GM18519 (cell line): Measurements from ENCODE around the gene ACSM3.
"Not testable (repeated sequence)": the region's sequence is repeated elsewhere in the genome, so short reads cannot be mapped to it uniquely, and the experiment has no call there.

Source experiments
- ATAC-seq: cut with Tn5 transposase; IDR thresholded peaks from one replicate; pipeline ENCODE4 v1.9.1; 2021; ENCODE audit warnings: mild to moderate bottlenecking, moderate library complexity; ENCODE audit not compliant: unreplicated experiment, low FRiP score

The ACSM3 gene

GRCh38 chr16:20755238-20755637, 8.6 kb upstream of the ACSM3 start:
- ATAC-seq = no peak

- ATAC-seq = not testable (repeated sequence)
Measured at GRCh38 chr16:20755799-20756198, 8.0 kb upstream of the ACSM3 start.

DNA sequence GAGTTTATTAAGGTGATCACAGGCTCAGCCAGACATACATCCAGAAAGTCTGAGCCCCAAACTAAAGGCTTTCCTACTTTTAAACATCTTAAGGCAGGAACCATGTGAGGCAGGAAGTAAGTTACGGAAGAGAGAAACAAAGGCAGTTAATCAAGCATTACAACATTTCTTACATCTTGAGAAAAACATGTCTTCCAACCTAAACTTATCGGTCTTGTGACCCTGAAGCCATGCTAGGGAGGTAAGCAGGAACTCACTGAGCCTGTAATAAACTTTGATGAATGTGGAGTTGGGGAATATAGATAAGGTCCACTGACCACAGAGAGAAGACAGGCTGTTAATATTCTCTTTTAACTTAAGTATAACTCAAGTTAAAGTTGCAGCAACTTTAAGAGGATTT, 3.5 kb upstream of the ACSM3 start:
- ATAC-seq = no peak

GRCh38 chr16:20761175-20761574, 2.6 kb upstream of the ACSM3 start:
- no peak for ATAC-seq

- no peak for ATAC-seq
Measured at GRCh38 chr16:20762404-20763123, 1.2 kb upstream of the ACSM3 start.

GRCh38 chr16:20764448-20764847, 634 bp downstream of the ACSM3 start:
- ATAC-seq = not testable (repeated sequence)

DNA sequence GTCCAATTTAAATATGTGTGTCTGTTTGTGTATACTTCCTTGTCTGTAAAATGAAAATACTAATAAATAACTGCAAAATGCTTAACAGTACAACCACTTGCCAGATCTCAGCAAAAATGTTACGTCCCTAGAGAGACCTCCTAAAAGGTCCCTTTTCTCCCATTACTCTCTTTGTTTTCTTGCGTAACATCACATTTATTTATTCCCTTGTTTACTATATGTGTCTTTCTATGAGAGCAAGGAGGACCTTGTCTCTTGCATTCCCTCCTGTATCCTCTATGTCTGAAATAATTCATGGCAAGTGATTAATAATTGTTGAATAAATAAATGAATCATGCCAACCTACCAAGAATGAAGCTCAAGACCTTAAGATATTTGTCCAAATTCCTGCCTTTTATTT, 1.9 kb downstream of the ACSM3 start:
- ATAC-seq = no peak

DNA sequence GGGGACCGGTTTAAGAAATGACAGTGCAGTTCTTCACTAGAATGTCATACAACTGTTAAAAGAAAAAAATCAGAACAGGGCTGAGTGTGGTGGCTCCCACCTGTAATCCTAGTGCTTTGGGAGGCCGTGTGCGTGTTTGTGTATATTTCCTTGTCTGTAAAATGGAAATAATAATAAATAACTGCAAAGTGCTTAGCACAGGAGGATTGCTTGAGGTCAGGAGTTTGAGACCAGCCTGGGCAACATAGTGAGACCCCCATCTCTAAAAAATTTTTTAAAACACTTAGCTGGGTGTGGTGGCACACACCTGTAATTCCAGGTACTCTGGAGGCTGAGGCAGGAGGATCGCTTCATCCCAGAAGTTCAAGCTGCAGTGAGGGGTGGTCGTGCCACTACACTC, 2.5 kb downstream of the ACSM3 start:
- ATAC-seq = no peak

GRCh38 chr16:20767577-20767976, 3.8 kb downstream of the ACSM3 start:
- no peak for ATAC-seq

GRCh38 chr16:20768121-20768520, 4.3 kb downstream of the ACSM3 start:
- ATAC-seq = no peak

DNA sequence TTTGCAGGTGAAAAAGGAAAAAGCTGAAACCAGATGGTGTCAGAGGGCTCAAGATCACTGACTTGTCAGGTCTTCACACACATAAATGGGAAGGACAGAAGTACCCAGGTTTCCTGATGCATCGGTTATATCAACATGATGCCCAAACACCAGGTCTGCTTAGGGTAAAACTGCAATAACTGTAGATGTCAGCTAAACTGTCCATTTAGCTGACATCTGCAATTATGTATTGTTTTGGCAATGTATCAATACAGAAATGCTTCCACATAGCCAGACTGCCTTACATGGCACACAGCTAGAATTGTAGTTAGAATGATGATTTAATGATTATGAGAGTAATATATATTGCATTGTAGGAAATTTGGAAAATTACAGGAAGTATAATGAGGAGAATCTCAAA, 5.0 kb downstream of the ACSM3 start:
- no peak for ATAC-seq

- ATAC-seq = no peak
Measured at GRCh38 chr16:20773679-20774078, 9.9 kb downstream of the ACSM3 start.

- peak; percentile 56 for ATAC-seq
Measured at GRCh38 chr16:20774703-20775362, 11.0 kb downstream of the ACSM3 start.

- ATAC-seq = no peak
Measured at GRCh38 chr16:20781697-20782096, 17.9 kb downstream of the ACSM3 start.

- no peak for ATAC-seq
Measured at GRCh38 chr16:20782470-20782869, 18.7 kb downstream of the ACSM3 start.

GRCh38 chr16:20784204-20784603, 20.4 kb downstream of the ACSM3 start:
- ATAC-seq = no peak

DNA sequence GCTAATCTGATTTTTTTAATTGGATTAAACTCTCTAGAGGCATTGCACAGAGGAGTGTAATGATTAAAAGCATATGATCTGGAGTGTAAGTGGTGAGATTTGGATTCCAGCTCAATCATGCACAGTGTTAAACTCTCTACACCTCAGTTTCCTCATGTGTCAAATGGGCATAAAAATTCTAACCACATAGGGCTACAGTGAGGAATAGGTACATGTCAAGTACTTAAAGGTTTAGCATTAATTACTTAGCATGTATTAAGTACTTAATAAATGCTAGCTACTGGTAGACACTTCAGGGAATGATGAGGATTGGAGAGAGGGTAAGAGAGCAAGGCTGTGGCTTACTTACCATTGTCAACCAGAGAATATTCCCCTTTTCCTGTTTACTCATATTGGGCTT, 25.3 kb downstream of the ACSM3 start:
- no peak for ATAC-seq

DNA sequence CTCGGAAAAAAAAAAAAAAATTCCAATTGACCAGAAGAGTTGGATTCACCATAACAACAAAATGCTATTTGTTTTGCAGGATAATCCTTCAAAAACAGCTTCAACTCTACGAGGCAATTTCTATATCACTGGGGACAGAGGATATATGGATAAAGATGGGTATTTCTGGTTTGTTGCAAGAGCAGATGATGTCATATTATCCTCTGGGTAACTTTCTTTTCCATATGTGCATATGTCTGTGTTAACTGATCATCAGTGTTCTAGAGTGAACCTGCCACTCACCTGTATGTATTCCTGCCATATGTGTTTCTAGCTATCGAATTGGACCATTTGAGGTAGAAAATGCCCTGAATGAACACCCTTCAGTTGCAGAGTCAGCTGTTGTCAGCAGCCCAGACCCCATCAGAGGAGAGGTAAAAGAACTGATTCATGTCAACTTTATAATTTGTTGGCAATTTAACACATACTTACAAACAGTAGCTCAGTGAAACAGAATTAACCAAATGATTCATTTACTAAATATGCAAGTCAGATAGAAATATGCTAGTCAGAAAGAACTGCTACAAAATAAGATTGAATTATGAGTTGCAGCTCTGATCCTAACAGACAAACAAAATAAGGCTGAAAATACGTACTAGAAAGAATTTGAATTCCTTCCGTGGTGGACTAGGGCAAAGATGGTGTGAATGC, 28.3 kb downstream of the ACSM3 start:
- ATAC-seq = no peak

DNA sequence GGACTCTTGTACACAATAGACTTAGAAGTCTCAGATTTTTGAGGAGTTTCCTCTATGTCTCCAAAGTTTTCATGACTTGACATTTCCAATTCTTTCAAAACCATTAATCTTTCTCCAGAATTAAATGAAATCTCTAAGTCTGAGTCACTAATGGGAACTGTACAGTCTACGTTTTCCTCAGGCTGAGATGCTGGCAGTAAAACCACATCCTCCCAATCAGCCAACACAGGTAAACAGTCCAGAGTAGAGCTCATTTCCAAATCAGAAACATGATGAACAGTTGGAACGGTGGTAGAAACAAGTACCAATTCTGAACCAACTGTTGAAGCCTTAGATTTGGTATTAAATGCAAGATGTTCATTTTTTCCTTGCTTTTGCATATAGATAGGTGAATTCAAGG, 34.5 kb downstream of the ACSM3 start:
- ATAC-seq = no peak

DNA sequence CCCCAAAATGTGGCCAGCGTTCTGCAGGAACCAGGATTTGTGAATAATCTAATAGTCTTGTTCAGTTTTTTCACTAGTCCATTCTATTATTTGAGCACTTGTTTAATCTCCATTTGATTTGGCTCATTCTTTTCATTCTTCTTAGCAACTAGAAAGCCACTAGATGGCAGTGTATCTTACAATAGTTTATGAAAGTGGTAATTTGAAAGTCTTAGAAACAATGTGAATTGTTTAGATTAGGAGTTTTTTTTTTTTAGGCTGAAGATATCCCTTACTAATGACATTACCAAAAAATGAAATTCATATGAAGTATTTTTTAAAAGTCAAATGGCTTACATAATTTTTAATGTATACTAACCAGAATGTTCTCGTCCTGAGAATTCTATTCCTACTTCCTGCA, 35.8 kb downstream of the ACSM3 start:
- no peak for ATAC-seq

DNA sequence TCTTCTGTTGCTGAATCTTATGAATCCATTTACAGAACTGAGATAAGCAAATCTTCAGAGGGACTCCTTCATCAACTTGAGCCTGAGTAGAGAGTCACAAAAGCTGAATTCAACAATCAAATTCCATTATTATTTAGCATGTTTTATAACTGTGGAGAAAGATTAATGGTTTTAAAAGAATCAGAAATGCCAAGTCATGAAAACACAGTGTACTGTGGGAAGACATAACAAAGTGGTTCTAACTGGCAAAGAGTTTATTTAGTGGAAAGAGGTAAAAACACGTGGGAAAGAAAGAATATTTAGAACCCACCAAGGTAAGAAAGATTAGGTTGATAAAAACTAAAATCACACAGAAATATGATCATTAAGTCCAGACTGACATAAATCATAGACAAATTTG, 37.5 kb downstream of the ACSM3 start:
- ATAC-seq = no peak

DNA sequence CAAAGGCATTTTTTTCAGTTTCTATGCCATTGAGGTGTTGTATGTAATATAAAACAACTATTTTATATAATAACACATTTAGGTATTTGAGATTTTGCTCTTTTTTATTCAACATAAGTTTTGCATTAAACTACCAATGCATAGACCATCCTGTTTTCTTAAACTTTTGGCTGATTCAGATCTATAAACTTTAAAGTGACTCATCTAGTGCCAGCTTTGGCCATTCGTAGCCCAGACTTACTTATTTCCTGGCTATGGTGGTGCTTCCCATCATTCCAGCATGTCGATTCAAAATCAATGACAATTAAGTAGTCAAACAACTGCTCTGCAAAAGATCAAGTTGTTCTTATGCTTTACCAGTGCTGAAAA, 39.4 kb downstream of the ACSM3 start:
- no peak for ATAC-seq
